ENCODE measurements around the gene SNAPC5.

SNAPC5 gene

GRCh38 chr15:66483131-66483566 lies 14.4 kb downstream of the SNAPC5 start:
- TF ChIP-seq REST (IDR thresholded peaks at IDR 0.05; ENCODE audit: insufficient read depth in 1 of 2, low read depth in 2 of 2, low read length in 2 of 2) (no peak), FOXP2 (optimal IDR thresholded peaks at IDR 0.05; ENCODE audit: borderline replicate concordance, extremely low read depth, extremely low read length, insufficient read depth) (no peak), POLR2AphosphoS5 (IDR thresholded peaks at IDR 0.05; ENCODE audit: low read depth, low read length) (no peak), TAF1 (IDR thresholded peaks at IDR 0.05; ENCODE audit: borderline replicate concordance, insufficient read depth, low read length) (no peak), SIN3A (IDR thresholded peaks at IDR 0.05; ENCODE audit: borderline replicate concordance, insufficient read depth, low read length) (no peak)

GRCh38 chr15:66482539-66482938 lies 15.0 kb downstream of the SNAPC5 start:
- TF ChIP-seq POLR2AphosphoS5 (IDR thresholded peaks at IDR 0.05; ENCODE audit: low read depth, low read length) (no peak), SIN3A (IDR thresholded peaks at IDR 0.05; ENCODE audit: borderline replicate concordance, insufficient read depth, low read length) (no peak), REST (IDR thresholded peaks at IDR 0.05; ENCODE audit: insufficient read depth in 1 of 2, low read depth in 2 of 2, low read length in 2 of 2) (no peak), FOXP2 (optimal IDR thresholded peaks at IDR 0.05; ENCODE audit: borderline replicate concordance, extremely low read depth, extremely low read length, insufficient read depth) (no peak)

GRCh38 chr15:66481107-66481856 lies 16.3 kb downstream of the SNAPC5 start:
- no peak for TF ChIP-seq SIN3A (IDR thresholded peaks at IDR 0.05; ENCODE audit: borderline replicate concordance, insufficient read depth, low read length)
- no peak for TF ChIP-seq POLR2AphosphoS5 (IDR thresholded peaks at IDR 0.05; ENCODE audit: low read depth, low read length)
- TF ChIP-seq TAF1 (IDR thresholded peaks at IDR 0.05; ENCODE audit: borderline replicate concordance, insufficient read depth, low read length) = no peak
- no peak for TF ChIP-seq FOXP2 (optimal IDR thresholded peaks at IDR 0.05; ENCODE audit: borderline replicate concordance, extremely low read depth, extremely low read length, insufficient read depth)
- TF ChIP-seq REST (IDR thresholded peaks at IDR 0.05; ENCODE audit: insufficient read depth in 1 of 2, low read depth in 2 of 2, low read length in 2 of 2) = no peak

- TF ChIP-seq SIN3A (IDR thresholded peaks at IDR 0.05; ENCODE audit: borderline replicate concordance, insufficient read depth, low read length) = no peak
- no peak for TF ChIP-seq POLR2AphosphoS5 (IDR thresholded peaks at IDR 0.05; ENCODE audit: low read depth, low read length)
- TF ChIP-seq REST (IDR thresholded peaks at IDR 0.05; ENCODE audit: insufficient read depth in 1 of 2, low read depth in 2 of 2, low read length in 2 of 2) = no peak
- no peak for TF ChIP-seq FOXP2 (optimal IDR thresholded peaks at IDR 0.05; ENCODE audit: borderline replicate concordance, extremely low read depth, extremely low read length, insufficient read depth)
- no peak for TF ChIP-seq TAF1 (IDR thresholded peaks at IDR 0.05; ENCODE audit: borderline replicate concordance, insufficient read depth, low read length)
Observed at GRCh38 chr15:66480267-66480666, 17.3 kb downstream of the SNAPC5 start.

All from PFSK-1 (cell line).